ENCODE measurements around the gene LYZL1. TPM values are rescaled to one million over a fixed set of nuclear protein-coding genes. Genes with fewer than 3 reads are reported as not detected.
A peak's percentile ranks its signal among the peaks of the same experiment; 100 is the strongest.

LYZL1 gene
- total and polyA plus RNA-seq, 9 donors: not detected

DNA sequence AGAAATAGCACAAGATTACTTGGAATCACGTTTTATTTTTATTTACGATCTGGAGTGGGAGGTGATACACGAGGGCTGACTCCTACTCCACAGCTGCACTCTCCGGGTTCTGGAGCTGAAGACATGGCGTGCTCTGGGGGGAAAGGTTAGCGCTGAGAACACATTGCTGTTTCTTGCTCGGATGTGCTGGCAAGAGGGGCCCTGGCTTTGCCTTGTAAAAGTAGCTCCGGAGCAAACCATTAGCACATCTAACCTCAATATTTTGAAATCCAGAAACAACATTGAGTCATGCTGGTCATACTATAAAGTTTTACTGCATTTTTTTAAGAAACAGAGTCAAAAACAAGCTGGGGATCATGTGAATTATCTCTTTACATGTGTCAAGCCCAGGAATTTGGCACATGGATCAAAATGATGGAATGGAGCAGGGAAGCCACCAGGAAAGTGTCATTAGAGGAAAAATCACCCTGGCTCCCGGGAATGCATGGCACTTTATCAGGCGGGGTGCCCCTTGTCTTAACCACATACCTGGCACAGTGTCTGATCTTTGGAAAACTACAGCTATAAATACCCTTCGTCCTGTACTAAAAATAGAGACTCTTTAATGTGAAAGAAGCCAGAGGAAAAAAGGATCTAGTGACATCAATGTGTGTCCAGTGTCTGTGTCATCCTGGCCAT lies 31.6 kb upstream of the LYZL1 start:
- intact Hi-C loops (cut with DNase I): no loop called here
- Histone ChIP-seq H3K27me3 (no peaks in the 10 kb centered on the region), H3K4me3 (no peak overlapping the region), H3K9me3 (no peaks in the 10 kb centered on the region), H3K36me3 (no peaks in the 10 kb centered on the region), H3K4me1 (ENCODE audit: insufficient read depth) (peaks cover 18% of the 10 kb centered on the region), H3K27ac (peak overlapping the region; percentile 27 to 60)
- WGBS, 3 donors: 7 to 10% (median 8%) methylated on average over 11 of the region's 11 CpGs
- TF ChIP-seq, protein P1, sequence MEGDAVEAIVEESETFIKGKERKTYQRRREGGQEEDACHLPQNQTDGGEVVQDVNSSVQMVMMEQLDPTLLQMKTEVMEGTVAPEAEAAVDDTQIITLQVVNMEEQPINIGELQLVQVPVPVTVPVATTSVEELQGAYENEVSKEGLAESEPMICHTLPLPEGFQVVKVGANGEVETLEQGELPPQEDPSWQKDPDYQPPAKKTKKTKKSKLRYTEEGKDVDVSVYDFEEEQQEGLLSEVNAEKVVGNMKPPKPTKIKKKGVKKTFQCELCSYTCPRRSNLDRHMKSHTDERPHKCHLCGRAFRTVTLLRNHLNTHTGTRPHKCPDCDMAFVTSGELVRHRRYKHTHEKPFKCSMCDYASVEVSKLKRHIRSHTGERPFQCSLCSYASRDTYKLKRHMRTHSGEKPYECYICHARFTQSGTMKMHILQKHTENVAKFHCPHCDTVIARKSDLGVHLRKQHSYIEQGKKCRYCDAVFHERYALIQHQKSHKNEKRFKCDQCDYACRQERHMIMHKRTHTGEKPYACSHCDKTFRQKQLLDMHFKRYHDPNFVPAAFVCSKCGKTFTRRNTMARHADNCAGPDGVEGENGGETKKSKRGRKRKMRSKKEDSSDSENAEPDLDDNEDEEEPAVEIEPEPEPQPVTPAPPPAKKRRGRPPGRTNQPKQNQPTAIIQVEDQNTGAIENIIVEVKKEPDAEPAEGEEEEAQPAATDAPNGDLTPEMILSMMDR (IDR thresholded peaks at IDR 0.05): no peak
- peak; percentile 49 for TF ChIP-seq EP300 (IDR thresholded peaks at IDR 0.05)
- DNase-seq: peak; percentile 64 to 90 (median 87)

DNA sequence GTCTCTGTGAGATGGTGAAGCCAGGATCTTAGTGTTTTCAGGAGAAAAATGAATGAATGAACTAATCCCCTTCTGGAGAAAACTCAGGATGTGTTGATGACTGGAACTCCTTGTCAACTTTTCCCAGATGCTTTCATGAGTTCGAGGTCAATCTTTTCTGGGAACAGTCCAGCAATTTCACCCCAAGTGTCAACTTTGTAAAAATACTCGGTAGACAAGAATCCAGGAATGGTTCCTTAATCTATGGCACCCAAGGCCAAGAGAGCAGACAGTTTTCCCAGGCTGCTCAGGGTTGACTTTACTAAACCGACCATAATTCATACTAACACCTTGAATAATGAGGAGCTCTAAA lies 31.1 kb upstream of the LYZL1 start:
- DNase-seq: peak in 1 of 5 donors; percentile 20
- Histone ChIP-seq H3K9me3 (no peaks in the 10 kb centered on the region), H3K4me1 (ENCODE audit: insufficient read depth) (peaks cover 18% of the 10 kb centered on the region), H3K4me3 (no peak overlapping the region), H3K27ac (peak overlapping the region; percentile 27 to 60), H3K36me3 (no peaks in the 10 kb centered on the region), H3K27me3 (no peaks in the 10 kb centered on the region)
- WGBS, 3 donors: 30 to 41% (median 40%) methylated on average over 3 of the region's 3 CpGs
- TF ChIP-seq EP300 (IDR thresholded peaks at IDR 0.05) (no peak), POLR2A (IDR thresholded peaks at IDR 0.05) (no peak)
- TF ChIP-seq, protein P1 (IDR thresholded peaks at IDR 0.05): no peak
- intact Hi-C loops (cut with DNase I): no loop called here

DNA sequence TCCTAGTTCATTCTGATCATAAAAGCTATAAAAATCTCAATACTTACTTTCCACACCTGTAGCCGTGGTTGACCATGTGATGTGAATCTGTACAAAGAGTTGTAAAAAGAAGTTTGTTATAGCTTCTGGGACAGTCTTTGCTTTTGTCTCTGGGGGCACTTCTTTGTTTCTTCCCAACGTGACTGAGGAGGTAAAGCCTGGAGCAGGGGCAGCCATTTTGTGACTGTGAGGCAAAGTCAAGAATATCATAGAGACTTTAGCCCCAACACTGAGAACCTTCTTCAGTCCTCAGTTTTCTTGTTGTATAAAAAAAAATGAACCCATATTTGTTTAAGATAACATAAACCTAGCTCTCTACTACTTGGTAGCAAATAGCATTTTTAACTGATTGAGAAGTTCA lies 29.4 kb upstream of the LYZL1 start:
- no peak overlapping the region for H3K4me3 ChIP-seq
- intact Hi-C loops (cut with DNase I): no loop called here
- 92 to 99% (median 94%) methylated on average over 2 of the region's 2 CpGs for WGBS, 3 donors
- no peaks in the 10 kb centered on the region for H3K36me3 ChIP-seq
- H3K27ac ChIP-seq: no peak overlapping the region
- peaks cover 18% of the 10 kb centered on the region for H3K4me1 ChIP-seq (ENCODE audit: insufficient read depth)
- H3K9me3 ChIP-seq: no peaks in the 10 kb centered on the region
- H3K27me3 ChIP-seq: no peaks in the 10 kb centered on the region
- DNase-seq: no peak
- TF ChIP-seq POLR2A (IDR thresholded peaks at IDR 0.05) (no peak), EP300 (IDR thresholded peaks at IDR 0.05) (no peak)
- TF ChIP-seq, protein P1 (IDR thresholded peaks at IDR 0.05): no peak

DNA sequence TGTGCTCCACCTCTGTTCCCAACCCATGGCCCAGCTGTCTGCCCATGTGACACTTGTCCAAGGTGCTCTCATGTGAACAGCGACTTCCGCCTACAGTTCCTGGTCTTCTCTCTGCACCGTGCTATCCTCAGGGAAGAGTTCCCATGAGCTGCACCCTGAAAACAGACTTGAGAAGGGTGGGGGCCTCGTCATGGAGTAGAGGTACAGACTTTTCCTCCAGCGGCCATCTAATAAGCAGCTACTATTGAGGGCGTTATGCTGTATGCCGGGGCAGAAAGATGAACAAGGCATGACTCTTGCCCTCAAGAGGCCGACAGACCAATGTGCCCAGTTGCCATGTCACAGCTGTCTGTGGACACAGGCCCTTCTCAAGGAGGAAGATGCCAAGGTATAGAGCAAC lies 25.4 kb upstream of the LYZL1 start:
- Histone ChIP-seq H3K4me3 (no peak overlapping the region), H3K9me3 (no peaks in the 10 kb centered on the region), H3K4me1 (ENCODE audit: insufficient read depth) (no peaks in the 10 kb centered on the region), H3K27me3 (no peaks in the 10 kb centered on the region), H3K27ac (no peak overlapping the region), H3K36me3 (no peaks in the 10 kb centered on the region)
- TF ChIP-seq POLR2A (IDR thresholded peaks at IDR 0.05) (no peak), EP300 (IDR thresholded peaks at IDR 0.05) (no peak)
- TF ChIP-seq, protein P1 (IDR thresholded peaks at IDR 0.05): no peak
- 93 to 95% (median 94%) methylated on average over 8 of the region's 8 CpGs for WGBS, 3 donors
- no peak for DNase-seq
- intact Hi-C loops (cut with DNase I): no loop called here

Data from ovary (tissue), 9 donors.